GM18861 (cell line): ENCODE results near the gene C11orf52.
"Not testable (repeated sequence)": the region's sequence is repeated elsewhere in the genome, so short reads cannot be mapped to it uniquely, and the experiment has no call there.

Source experiments
- ATAC-seq: cut with Tn5 transposase; IDR thresholded peaks from one replicate; pipeline ENCODE4 v1.9.1; 2021; ENCODE audit not compliant: unreplicated experiment

C11orf52 gene

GRCh38 chr11:111912535-111912934, 6.2 kb upstream of the C11orf52 start, which contains the start of gene HSPB2:
Gene HSPB2 (plus strand): TSS chr11:111912734. CDS start chr11:111912830, 96 bp downstream.
- no peak for ATAC-seq

GRCh38 chr11:111913031-111913861, 5.5 kb upstream of the C11orf52 start:
- no peak for ATAC-seq

GRCh38 chr11:111913997-111914396, 4.7 kb upstream of the C11orf52 start:
- no peak for ATAC-seq

- no peak for ATAC-seq
Measured at GRCh38 chr11:111916768-111917167, 1.9 kb upstream of the C11orf52 start.

- ATAC-seq: no peak
Measured at GRCh38 chr11:111917312-111917711, 1.4 kb upstream of the C11orf52 start.

- ATAC-seq: no peak
Measured at GRCh38 chr11:111917788-111918187, 925 bp upstream of the C11orf52 start.

GRCh38 chr11:111920908-111921307, 2.2 kb downstream of the C11orf52 start:
- no peak for ATAC-seq

GRCh38 chr11:111921541-111922230, 3.0 kb downstream of the C11orf52 start:
- no peak for ATAC-seq

GRCh38 chr11:111922803-111923202, 4.1 kb downstream of the C11orf52 start:
- no peak for ATAC-seq

- ATAC-seq: no peak
Measured at GRCh38 chr11:111923351-111923788, 4.7 kb downstream of the C11orf52 start.

- no peak for ATAC-seq
Measured at GRCh38 chr11:111923951-111924350, 5.2 kb downstream of the C11orf52 start.

GRCh38 chr11:111925953-111926352, 7.2 kb downstream of the C11orf52 start:
- ATAC-seq: no peak

GRCh38 chr11:111926505-111927391, 8.0 kb downstream of the C11orf52 start:
- ATAC-seq: peak; percentile 85

GRCh38 chr11:111930472-111930871, 11.8 kb downstream of the C11orf52 start:
- no peak for ATAC-seq

GRCh38 chr11:111932611-111932950, 13.9 kb downstream of the C11orf52 start:
- no peak for ATAC-seq

- not testable (repeated sequence) for ATAC-seq
Measured at GRCh38 chr11:111933176-111933575, 14.5 kb downstream of the C11orf52 start.

- no peak for ATAC-seq
Measured at GRCh38 chr11:111933872-111934271, 15.2 kb downstream of the C11orf52 start.

- ATAC-seq: no peak
Measured at GRCh38 chr11:111934306-111934705, 15.6 kb downstream of the C11orf52 start.

GRCh38 chr11:111935317-111936039, 16.8 kb downstream of the C11orf52 start:
- no peak for ATAC-seq

GRCh38 chr11:111936040-111936540, 17.4 kb downstream of the C11orf52 start:
- no peak for ATAC-seq

GRCh38 chr11:111937461-111937769, 18.7 kb downstream of the C11orf52 start:
- no peak for ATAC-seq
